GM12864 (cell line): ENCODE results near the gene FRG2B.
"Not testable (repeated sequence)": the region's sequence is repeated elsewhere in the genome, so short reads cannot be mapped to it uniquely, and the experiment has no call there.

Experiments used
- DNase-seq: peaks from one replicate; pipeline ENCODE4 v3.0.0-alpha.2; 2011; ENCODE audit warnings: low read depth
- H3K4me3 ChIP-seq: 2 replicates; pipeline ENCODE4 v1.5.1; 2011; ENCODE audit warnings: mild to moderate bottlenecking, low read depth, low read length, control low read depth
- TF ChIP-seq, protein P1 (sequence below): IDR thresholded peaks from 2 replicates; pipeline ENCODE4 v1.5.1; 2011; ENCODE audit warnings: low read depth, mild to moderate bottlenecking, moderate library complexity, low read length, control low read depth, inconsistent platforms; ENCODE audit errors: missing control alignments

Gene FRG2B

DNA sequence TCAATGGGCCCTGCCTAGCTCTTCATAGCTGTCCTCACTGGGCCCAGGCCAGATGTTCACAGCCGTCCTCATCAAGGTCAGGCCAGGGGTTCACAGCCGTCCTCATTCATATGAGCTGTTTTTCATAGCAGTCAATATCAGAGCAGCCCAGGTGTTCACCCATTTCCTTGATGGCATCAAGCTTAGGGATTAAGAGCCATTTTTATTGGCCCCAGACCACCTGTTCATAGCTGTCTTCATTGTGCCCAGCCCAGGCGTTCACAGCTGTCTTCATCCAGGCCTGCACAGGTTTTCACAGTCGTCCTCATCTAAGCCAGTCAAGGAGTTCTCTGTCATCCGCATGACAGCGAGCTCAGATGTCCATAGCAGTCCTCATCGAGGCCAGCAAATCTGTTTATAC lies 9.4 kb downstream of the FRG2B start:
- no peak overlapping the region for H3K4me3 ChIP-seq
- no peak for DNase-seq
- TF ChIP-seq, protein P1, sequence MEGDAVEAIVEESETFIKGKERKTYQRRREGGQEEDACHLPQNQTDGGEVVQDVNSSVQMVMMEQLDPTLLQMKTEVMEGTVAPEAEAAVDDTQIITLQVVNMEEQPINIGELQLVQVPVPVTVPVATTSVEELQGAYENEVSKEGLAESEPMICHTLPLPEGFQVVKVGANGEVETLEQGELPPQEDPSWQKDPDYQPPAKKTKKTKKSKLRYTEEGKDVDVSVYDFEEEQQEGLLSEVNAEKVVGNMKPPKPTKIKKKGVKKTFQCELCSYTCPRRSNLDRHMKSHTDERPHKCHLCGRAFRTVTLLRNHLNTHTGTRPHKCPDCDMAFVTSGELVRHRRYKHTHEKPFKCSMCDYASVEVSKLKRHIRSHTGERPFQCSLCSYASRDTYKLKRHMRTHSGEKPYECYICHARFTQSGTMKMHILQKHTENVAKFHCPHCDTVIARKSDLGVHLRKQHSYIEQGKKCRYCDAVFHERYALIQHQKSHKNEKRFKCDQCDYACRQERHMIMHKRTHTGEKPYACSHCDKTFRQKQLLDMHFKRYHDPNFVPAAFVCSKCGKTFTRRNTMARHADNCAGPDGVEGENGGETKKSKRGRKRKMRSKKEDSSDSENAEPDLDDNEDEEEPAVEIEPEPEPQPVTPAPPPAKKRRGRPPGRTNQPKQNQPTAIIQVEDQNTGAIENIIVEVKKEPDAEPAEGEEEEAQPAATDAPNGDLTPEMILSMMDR: no peak

DNA sequence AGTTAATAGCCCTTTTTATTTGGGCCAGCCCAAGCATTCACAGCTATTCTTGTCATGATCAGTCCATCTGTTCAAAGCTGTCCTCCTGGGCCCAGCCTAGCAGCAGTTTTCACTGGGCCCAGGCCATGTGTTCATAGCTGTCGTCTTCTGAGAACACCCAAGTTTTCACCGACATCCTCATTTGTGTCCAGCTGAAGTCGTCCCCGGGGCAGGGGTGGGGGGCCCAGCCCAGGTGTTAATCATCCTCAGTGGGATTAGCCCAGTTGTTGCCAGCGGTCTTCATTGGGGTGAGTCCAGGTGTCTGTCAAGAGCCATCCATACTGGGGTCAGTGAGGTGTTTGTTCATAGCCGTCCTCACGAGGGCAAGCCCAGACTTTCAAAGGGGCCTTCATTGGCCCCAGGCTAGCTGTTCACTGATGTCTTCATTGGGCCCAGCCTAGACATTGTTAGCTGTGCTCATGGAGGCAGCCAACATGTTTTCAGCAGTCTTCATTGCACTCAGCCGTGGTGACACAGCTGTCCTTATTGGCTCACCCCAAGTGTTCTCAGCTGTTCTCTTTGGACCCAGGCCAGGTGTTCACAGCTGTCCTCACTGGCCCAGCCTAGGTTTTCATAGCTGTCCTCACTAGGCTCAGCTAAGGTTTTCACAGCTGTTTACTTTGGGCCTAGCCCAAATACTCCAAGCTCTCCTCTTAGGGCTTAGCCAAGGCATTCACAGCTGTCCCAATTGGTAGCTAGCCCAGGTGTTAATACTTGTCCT lies 10.0 kb downstream of the FRG2B start:
- H3K4me3 ChIP-seq: no peak overlapping the region
- DNase-seq: no peak
- TF ChIP-seq, protein P1: no peak

DNA sequence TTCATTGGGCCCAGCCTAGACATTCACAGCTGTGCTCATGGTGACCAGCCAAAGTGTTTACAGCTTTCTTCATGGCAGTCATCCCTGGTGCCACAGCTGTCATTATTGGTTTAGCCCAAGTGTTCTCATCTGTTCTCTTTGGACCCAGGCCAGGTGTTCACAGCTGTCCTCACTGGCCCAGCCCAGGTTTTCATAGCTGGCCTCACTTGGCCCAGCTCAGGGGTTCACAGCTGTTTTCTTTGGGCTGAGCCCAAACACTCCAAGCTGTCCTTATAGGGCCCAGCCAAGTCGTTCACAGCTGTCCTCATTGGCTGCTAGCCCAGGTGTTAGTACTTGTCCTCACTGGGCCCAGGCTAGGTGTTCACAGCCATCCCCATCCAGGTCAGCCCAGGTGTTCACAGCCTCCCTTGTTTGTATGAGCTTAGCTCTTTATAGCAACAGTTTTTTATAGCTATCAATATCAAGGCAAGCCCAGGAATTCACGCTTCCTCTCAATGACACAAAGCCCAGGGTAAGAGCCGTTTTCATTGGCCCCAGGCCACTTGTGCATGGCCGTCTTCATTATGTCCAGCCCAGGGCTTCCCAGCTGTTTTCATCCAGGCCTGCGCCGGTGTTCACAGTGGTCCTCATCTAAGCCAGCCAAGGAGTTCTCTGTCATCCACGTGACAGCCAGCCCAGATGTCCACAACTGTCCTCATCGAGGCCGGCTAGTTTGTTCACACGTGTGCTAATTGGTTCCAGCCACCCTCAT lies 11.6 kb downstream of the FRG2B start:
- no peak overlapping the region for H3K4me3 ChIP-seq
- no peak for DNase-seq
- TF ChIP-seq, protein P1: no peak

DNA sequence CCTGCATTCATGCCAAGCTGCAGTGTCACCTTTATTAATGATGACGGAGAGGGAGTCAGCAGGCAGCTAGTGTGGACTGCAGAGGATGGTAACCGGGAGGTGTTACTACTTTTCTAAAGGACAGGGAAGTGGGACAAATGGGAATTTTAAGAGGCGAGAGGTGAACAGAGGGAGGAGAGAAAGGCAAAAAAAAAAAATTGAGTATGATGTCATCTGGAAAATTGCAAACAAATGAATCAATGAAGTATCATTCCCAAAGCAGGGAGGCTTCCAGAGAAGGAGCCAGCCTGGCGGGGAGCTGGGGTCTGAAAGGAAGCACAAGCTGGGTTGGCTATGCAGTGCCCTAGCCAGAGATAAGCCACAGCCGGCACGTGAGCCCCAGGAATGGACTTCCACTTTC lies 12.9 kb downstream of the FRG2B start:
- no peak for DNase-seq
- TF ChIP-seq, protein P1: no peak
- no peak overlapping the region for H3K4me3 ChIP-seq

DNA sequence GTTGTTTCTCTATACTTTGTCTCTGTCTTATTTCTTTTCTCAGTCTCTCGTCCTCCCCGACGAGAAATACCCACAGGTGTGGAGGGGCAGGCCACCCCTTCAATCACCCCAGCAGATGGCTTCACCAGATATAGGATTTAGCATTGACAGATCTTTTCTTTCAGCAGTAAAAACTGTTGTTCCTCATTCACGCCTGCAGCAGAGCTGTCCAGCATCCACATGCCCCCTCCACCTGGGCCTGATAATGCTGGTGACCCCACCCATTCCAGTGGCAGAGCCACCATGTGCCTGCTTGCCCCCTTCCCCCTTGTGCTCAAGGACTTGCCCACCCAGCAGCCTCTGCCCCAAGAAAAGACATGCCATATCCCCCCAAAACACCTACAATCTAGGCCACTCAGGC lies 15.5 kb downstream of the FRG2B start:
- no peak overlapping the region for H3K4me3 ChIP-seq
- TF ChIP-seq, protein P1: no peak
- DNase-seq: no peak

DNA sequence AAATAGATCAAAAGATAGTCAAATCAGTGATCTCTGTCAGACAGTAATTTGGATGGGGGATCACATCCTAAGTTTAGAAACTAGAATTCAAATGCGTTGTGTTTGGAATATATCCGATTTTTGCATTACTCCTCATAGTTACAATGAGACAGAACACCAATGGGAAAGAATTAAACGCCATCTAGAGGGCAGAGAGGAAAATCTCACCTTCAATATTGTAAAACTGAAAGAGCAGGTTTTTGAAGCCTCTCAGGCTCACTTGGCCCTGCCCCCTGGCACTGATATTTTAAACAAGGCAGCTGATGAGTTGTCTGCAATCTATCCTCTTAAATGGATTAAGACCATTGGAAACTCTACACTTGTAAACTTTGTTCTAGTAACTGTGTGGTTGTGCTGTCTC lies 17.7 kb downstream of the FRG2B start:
- no peak overlapping the region for H3K4me3 ChIP-seq
- TF ChIP-seq, protein P1: peak; percentile 55
- DNase-seq: no peak

DNA sequence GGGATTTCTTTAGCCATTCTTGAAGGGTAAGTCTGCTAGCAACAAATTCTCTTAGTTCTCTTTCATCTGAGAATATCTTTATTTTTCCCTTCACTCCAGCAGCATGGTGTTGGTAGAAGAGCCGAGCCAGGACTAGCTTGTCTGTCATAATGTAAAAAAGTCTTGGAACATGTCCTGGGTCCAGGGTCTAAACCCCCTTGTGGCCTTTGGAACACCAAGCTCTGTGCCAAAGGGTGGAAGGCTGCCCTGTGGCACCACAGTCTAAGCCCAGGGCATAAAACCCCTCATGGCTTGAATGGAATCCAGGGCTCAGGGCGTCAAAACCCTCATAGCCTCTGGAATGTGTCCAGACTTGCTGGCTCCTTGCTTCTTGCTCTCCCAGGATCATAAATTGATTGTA lies 23.2 kb downstream of the FRG2B start:
- H3K4me3 ChIP-seq, DNase-seq: not testable (repeated sequence)
